RCC 7860 (cell line): Measurements from ENCODE around the gene ST3GAL2.
A peak's percentile ranks its signal among the peaks of the same experiment; 100 is the strongest.
"Not testable (repeated sequence)": the region's sequence is repeated elsewhere in the genome, so short reads cannot be mapped to it uniquely, and the experiment has no call there.

Experiments used
- DNase-seq: peaks from one replicate; pipeline ENCODE4 v3.0.0-alpha.2; 2015; ENCODE audit warnings: low spot score
- FAIRE-seq: peaks from 2 replicates; lab custom pipeline; 2012; peaks lifted over from hg19 to GRCh38; lab: Jason Lieb, UNC

Gene ST3GAL2

DNA sequence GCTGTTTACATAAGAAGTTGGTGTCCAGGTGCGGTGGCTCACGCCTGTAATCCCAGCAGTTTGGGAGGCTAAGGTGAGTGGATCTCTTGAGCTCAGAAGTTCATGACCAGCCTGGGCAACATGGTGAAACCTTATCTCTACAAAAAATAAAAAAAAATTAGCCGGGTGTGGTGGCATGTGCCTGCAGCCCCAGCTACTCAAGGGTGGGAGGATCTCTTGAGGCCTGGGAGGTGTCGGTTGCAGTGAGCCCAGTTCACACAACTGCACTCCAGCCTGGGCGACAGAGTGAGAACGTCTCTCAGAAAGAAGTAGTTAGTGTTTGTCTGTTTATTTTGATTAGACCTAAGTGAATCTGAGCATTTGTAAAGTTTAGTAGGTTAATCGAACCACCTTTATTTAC, 79.3 kb downstream of the ST3GAL2 start:
- FAIRE-seq = no peak

DNA sequence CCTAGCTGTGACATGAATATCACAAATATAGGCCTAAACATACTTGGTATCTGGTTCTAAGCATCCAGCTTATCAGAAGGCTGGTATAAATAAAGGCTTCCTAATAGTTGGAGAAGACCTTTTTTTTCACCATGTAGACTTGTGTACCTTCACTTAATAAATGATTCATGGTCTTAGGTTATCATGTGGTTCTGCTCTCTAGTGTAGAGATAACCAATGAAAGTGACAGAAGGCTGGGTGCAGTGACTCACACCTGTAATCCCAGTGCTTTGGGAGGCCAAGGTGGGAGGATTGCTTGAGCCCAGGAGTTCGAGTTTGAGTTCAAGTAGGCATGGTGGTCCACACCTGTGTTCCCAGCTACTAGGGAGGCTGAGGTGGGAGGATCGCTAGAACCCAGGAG, 89.1 kb downstream of the ST3GAL2 start:
- DNase-seq (peak; percentile 16), FAIRE-seq (no peak)

More for the DNA sequence above, 79.3 kb downstream of the ST3GAL2 start:
- no peak for DNase-seq

DNA sequence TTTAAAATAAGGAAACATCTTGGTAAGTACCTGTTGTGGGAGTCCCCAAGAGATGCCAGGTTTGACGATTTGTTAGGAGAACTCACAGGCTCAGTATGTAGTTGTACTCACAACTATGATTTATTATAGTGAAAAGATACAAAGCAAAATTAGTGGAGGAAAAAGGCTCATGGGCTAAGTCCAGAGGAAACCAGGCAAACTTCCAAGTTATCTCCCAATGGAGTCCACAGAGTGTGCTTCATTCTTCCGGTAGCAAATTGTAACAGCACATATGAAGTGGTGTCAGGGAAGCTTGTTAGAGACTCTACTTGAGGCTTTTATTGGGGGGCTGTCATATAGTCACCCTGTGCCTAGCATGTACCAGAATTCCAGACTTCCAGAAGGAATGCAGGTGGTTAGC, 89.9 kb downstream of the ST3GAL2 start:
- FAIRE-seq (no peak), DNase-seq (no peak)

DNA sequence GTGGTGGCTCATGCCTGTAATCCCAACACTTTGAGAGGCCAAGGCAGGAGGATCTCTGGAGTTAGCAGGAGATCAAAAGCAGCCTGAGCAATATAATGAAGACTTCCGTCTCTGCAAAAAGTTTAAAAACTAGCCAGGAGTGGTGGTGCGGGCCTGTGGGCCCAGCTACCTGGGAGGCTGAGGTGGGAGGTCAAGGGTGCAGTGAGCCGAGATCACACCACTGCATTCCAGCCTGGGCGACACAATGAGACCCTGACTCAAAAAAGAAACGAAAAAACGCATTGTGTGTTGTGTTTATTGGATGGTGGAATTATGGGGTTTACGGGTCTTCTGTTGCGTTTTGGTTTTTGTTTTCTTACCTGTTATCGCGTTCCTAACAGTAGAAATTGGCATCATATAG, 93.1 kb downstream of the ST3GAL2 start:
- DNase-seq (no peak), FAIRE-seq (no peak)

DNA sequence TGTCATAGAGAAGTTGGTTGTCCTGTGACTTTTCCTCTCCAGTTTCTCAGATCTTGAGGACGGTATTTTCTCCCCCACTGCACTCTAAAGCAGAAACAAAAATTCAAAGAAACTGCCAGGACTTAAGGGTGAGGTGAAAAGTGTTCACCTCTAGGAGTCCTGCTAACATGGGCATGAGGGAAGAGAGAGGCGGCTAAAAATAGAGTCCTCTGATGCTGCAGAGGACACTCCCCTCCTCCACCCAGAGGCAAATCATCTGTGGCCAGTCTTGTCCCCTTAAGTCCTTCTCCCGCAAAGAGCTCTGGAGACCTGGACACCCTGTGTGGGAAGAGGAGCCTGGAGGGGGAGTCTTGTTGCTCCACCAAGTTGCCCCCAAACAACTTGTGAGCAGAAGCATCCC, 96.9 kb downstream of the ST3GAL2 start:
- no peak for DNase-seq
- FAIRE-seq = no peak

DNA sequence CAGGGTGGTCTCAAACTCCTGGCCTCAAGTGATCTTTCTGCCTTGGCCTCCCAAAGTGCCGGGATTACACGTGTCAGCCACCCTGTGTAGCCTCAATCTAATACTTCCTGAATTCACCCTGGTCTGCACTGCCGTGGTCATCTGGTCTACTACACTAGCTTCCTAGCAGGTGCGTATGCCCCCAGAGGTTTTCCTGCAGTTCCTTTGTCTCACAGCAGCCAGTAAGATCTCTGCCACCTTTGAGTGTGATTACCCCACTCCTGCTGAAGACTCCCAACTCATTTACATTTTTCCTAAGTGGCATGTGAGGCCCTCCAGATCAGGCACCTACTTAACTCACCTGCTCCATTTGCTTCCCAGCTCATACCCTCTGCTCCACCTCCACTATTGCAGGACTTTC, 97.3 kb downstream of the ST3GAL2 start:
- no peak for DNase-seq
- FAIRE-seq = no peak

DNA sequence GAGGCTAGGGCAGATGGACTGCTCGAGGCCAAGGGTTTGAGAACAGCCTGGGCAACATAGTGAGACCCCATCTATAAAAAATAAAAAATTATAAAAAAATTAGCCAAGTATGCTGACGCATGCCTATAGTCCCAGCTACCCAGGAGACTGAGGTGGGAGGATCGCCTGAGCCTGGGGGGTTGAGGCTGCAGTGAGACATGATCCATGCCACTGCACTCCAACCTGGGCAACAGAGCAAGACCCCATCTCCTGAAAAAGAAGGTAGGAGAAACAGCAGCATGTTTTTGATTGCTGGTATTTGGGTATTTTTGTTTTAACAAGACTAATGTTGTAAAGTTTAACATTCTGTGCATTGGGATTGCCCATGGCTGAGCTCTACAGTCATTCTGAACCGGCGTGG, 101.1 kb downstream of the ST3GAL2 start:
- FAIRE-seq (no peak), DNase-seq (no peak)

DNA sequence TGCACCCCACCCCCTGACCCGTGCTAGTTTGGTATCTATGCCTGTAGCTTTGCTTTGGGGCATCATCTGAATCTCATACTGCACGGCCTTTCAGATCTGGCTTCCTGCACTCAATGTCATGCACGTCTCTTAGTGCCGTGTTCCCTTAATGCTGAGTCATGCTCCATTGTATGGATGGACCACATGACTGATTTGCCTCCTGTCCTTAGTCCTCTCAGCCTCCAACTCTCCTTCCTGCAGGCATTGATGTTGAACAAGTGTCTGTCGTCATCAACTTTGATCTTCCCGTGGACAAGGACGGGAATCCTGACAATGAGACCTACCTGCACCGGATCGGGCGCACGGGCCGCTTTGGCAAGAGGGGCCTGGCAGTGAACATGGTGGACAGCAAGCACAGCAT, 106.2 kb downstream of the ST3GAL2 start:
- not testable (repeated sequence) for FAIRE-seq, DNase-seq

DNA sequence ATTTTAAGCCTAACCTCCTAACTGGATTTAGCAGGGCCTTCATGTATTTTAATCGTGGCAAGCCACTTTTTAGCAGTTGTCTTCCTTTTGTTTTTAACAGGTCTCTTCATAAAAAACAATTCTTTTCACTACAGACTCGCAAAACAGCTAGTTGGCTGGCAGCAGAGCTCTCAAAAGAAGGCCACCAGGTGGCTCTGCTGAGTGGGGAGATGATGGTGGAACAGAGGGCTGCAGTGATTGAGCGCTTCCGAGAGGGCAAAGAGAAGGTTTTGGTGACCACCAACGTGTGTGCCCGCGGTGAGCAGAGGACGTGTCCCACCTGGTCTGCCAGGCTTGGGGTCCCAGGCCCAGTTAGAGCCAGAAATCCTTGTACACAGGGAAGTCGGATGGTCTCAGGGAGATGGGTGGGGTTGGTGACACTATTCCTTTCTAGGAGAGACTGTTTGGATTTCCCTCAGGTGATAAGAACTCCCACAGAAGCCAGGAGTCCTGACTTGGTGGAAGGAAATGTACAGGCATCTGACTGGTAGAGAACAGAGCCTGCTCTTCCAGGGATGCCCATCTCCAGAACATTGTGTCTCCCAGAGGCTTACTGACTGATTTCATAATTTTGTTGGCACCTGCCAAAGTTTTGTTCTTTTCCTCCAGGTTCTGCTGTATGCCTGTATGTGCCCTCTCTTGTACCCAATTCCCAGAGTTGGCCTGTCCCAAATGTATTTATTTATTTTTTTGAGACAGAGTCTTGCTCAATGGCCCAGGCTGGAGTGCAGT, 107.1 kb downstream of the ST3GAL2 start:
- FAIRE-seq = no peak

DNA sequence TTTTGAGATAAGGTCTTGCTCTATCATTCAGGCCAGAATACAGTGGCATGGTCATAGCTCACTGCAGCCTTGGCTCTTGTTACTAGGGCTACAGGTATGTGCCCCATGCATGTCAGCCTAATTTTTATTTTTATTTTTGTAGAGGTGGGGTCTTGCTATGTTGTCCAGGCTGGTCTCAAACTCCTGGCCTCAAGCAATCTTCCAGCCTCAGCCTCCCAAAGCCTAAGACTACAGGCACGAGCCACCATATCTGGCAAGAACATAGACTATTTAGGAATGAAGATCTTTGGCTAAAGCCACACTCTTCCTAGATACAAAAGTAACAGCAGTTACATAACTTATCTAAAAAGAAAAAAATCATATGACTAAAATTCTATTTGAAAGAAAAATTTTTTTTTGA, 107.8 kb downstream of the ST3GAL2 start:
- FAIRE-seq (no peak), DNase-seq (no peak)

More for the DNA sequence above, 107.1 kb downstream of the ST3GAL2 start:
- no peak for DNase-seq
